ENCODE data around the gene CLDN24. TPM values are rescaled to one million over a fixed set of nuclear protein-coding genes. Genes with fewer than 3 reads are reported as not detected.

The CLDN24 gene
- total RNA-seq, 2 donors from 2014 or later, result not detected

GRCh38 chr4:183362036-183362435 lies 39.8 kb upstream of the CLDN24 start:
- no peaks in the 10 kb centered on the region for H3K27me3 ChIP-seq (ENCODE audit: control insufficient read depth, insufficient read depth, low read length, poor library complexity, severe bottlenecking)
- H3K4me1 ChIP-seq (ENCODE audit: control insufficient read depth, insufficient read depth, low read length), result peaks cover 11% of the 10 kb centered on the region
- Mint-ChIP-seq H3K4me1 (peaks cover 27% of the 10 kb centered on the region), H3K9me3 (no peaks in the 10 kb centered on the region), H3K27ac (no peak overlapping the region), H3K4me3 (no peak overlapping the region), H3K36me3 (ENCODE audit: low read depth) (no peaks in the 10 kb centered on the region), H3K27me3 (ENCODE audit: insufficient read depth) (no peaks in the 10 kb centered on the region)
- no peak for TF ChIP-seq CTCF (conservative IDR thresholded peaks at IDR 0.05)
- H3K36me3 ChIP-seq (ENCODE audit: control insufficient read depth, insufficient read depth, low read length), result no peaks in the 10 kb centered on the region
- no peak overlapping the region for H3K4me3 ChIP-seq (ENCODE audit: low read length)
- H3K9ac ChIP-seq (ENCODE audit: extremely low read depth, low read length, poor library complexity, severe bottlenecking), result no peak overlapping the region
- no peak for DNase-seq
- no peak overlapping the region for H3K27ac ChIP-seq (ENCODE audit: low read depth, low read length)
- 81 to 95% methylated on average over 4 of the region's 4 CpGs for WGBS, 2 experiments (ENCODE audit: insufficient coverage in 1 of 2, insufficient read length in 1 of 2)
- H3K9me3 ChIP-seq (ENCODE audit: control insufficient read depth, low read length), result peaks cover 12% of the 10 kb centered on the region

- 82% methylated on average over 9 to 11 of the region's 11 CpGs for WGBS, 2 experiments (ENCODE audit: insufficient coverage in 1 of 2, insufficient read length in 1 of 2)
- H3K27me3 Mint-ChIP-seq (ENCODE audit: insufficient read depth), result no peaks in the 10 kb centered on the region
- TF ChIP-seq CTCF (conservative IDR thresholded peaks at IDR 0.05), result no peak
Measured at GRCh38 chr4:183360161-183360919, 38.1 kb upstream of the CLDN24 start.

GRCh38 chr4:183358215-183358755 lies 36.1 kb upstream of the CLDN24 start:
- H3K27me3 ChIP-seq (ENCODE audit: control insufficient read depth, insufficient read depth, low read length, poor library complexity, severe bottlenecking), result no peaks in the 10 kb centered on the region
- H3K27ac Mint-ChIP-seq, result no peak overlapping the region
- no peaks in the 10 kb centered on the region for H3K27me3 Mint-ChIP-seq (ENCODE audit: insufficient read depth)
- H3K9ac ChIP-seq (ENCODE audit: extremely low read depth, low read length, poor library complexity, severe bottlenecking), result no peak overlapping the region
- H3K4me1 ChIP-seq (ENCODE audit: control insufficient read depth, insufficient read depth, low read length), result peaks cover 5% of the 10 kb centered on the region
- no peaks in the 10 kb centered on the region for H3K36me3 Mint-ChIP-seq (ENCODE audit: low read depth)
- WGBS, 2 experiments (ENCODE audit: insufficient coverage in 1 of 2, insufficient read length in 1 of 2), result 87 to 89% methylated on average over 13 of the region's 13 CpGs
- H3K4me3 ChIP-seq (ENCODE audit: low read length), result no peak overlapping the region
- no peak overlapping the region for H3K27ac ChIP-seq (ENCODE audit: low read depth, low read length)
- H3K9me3 ChIP-seq (ENCODE audit: control insufficient read depth, low read length), result peaks cover 12% of the 10 kb centered on the region
- peaks cover 11% of the 10 kb centered on the region for H3K4me1 Mint-ChIP-seq
- H3K36me3 ChIP-seq (ENCODE audit: control insufficient read depth, insufficient read depth, low read length), result no peaks in the 10 kb centered on the region
- no peaks in the 10 kb centered on the region for H3K9me3 Mint-ChIP-seq
- no peak for TF ChIP-seq CTCF (conservative IDR thresholded peaks at IDR 0.05)
- H3K4me3 Mint-ChIP-seq, result no peak overlapping the region
- DNase-seq, result no peak

More at GRCh38 chr4:183360161-183360919, 38.1 kb upstream of the CLDN24 start:
- Histone ChIP-seq H3K27ac (ENCODE audit: low read depth, low read length) (no peak overlapping the region), H3K4me1 (ENCODE audit: control insufficient read depth, insufficient read depth, low read length) (peaks cover 13% of the 10 kb centered on the region), H3K9me3 (ENCODE audit: control insufficient read depth, low read length) (peaks cover 12% of the 10 kb centered on the region), H3K27me3 (ENCODE audit: control insufficient read depth, insufficient read depth, low read length, poor library complexity, severe bottlenecking) (no peaks in the 10 kb centered on the region), H3K9ac (ENCODE audit: extremely low read depth, low read length, poor library complexity, severe bottlenecking) (no peak overlapping the region), H3K4me3 (ENCODE audit: low read length) (no peak overlapping the region), H3K36me3 (ENCODE audit: control insufficient read depth, insufficient read depth, low read length) (no peaks in the 10 kb centered on the region)
- Mint-ChIP-seq H3K9me3 (no peaks in the 10 kb centered on the region), H3K4me3 (no peak overlapping the region), H3K4me1 (peaks cover 24% of the 10 kb centered on the region), H3K36me3 (ENCODE audit: low read depth) (no peaks in the 10 kb centered on the region), H3K27ac (no peak overlapping the region)
- DNase-seq, result no peak
